Measurements from ENCODE around the gene MKNK1.

MKNK1 gene

DNA sequence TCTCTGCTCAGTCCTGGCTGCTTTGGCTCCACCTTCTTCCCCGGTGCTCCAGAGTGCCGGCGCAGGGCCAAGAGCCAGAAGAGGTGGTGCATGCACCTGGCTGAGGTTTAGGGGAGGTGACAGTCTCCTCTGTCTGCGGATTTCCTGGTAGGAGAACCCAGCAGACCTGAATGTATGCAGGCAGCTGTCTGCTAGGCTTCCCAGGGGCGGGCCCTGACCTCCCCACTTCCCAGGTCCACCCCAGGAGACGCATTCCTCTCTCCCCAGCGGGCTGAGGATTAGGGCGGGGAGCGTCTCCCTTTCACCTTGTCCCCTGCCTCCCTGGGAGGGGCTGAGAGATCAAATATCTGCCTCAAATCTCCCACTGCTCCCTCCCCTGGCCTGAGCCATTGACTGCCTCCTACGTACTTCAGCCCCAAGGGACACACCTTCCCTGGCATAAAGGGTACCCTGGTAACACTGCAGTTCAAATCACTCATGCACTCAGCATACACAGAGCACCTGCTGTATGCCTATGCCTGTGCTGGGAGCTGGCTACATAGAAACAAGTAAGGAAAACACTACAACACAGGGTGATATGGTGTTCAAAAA, 87.0 kb downstream of the MKNK1 start (continued):
- peak; percentile 64; the same call in 1 of the 2 replicates for TF ChIP-seq ZNF423 (tag by site-specific recombination; IDR thresholded peaks at IDR 0.05)
- no peak for TF ChIP-seq ZSCAN16 (tag by site-specific recombination; IDR thresholded peaks at IDR 0.05)
- TF ChIP-seq ZSCAN23 (tag by site-specific recombination; IDR thresholded peaks at IDR 0.05): no peak
- no peak for TF ChIP-seq ZXDB (tag by site-specific recombination; IDR thresholded peaks at IDR 0.05)
- no peak for TF ChIP-seq KLF9 (tag by site-specific recombination; IDR thresholded peaks at IDR 0.05; ENCODE audit: low read depth)
- TF ChIP-seq, protein P1, sequence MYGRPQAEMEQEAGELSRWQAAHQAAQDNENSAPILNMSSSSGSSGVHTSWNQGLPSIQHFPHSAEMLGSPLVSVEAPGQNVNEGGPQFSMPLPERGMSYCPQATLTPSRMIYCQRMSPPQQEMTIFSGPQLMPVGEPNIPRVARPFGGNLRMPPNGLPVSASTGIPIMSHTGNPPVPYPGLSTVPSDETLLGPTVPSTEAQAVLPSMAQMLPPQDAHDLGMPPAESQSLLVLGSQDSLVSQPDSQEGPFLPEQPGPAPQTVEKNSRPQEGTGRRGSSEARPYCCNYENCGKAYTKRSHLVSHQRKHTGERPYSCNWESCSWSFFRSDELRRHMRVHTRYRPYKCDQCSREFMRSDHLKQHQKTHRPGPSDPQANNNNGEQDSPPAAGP (tag by site-specific recombination; IDR thresholded peaks at IDR 0.05): peak; percentile 90
- peak; percentile 78 for TF ChIP-seq EGR2 (tag by site-specific recombination; IDR thresholded peaks at IDR 0.05; ENCODE audit: low read depth)
- peak; percentile 95 for TF ChIP-seq KLF1 (tag by site-specific recombination; IDR thresholded peaks at IDR 0.05)
- no peak for TF ChIP-seq GFI1B (tag by site-specific recombination; IDR thresholded peaks at IDR 0.05)
- TF ChIP-seq, protein P2, sequence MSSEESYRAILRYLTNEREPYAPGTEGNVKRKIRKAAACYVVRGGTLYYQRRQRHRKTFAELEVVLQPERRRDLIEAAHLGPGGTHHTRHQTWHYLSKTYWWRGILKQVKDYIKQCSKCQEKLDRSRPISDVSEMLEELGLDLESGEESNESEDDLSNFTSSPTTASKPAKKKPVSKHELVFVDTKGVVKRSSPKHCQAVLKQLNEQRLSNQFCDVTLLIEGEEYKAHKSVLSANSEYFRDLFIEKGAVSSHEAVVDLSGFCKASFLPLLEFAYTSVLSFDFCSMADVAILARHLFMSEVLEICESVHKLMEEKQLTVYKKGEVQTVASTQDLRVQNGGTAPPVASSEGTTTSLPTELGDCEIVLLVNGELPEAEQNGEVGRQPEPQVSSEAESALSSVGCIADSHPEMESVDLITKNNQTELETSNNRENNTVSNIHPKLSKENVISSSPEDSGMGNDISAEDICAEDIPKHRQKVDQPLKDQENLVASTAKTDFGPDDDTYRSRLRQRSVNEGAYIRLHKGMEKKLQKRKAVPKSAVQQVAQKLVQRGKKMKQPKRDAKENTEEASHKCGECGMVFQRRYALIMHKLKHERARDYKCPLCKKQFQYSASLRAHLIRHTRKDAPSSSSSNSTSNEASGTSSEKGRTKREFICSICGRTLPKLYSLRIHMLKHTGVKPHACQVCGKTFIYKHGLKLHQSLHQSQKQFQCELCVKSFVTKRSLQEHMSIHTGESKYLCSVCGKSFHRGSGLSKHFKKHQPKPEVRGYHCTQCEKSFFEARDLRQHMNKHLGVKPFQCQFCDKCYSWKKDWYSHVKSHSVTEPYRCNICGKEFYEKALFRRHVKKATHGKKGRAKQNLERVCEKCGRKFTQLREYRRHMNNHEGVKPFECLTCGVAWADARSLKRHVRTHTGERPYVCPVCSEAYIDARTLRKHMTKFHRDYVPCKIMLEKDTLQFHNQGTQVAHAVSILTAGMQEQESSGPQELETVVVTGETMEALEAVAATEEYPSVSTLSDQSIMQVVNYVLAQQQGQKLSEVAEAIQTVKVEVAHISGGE (tag by site-specific recombination; conservative IDR thresholded peaks at IDR 0.05; ENCODE audit: low read depth): no peak
- no peak for TF ChIP-seq ZNF112 (tag by site-specific recombination; IDR thresholded peaks at IDR 0.05)
- no peak for TF ChIP-seq TRIM28 (IDR thresholded peaks at IDR 0.05; ENCODE audit: borderline replicate concordance, low read length)
- TF ChIP-seq, protein P3, sequence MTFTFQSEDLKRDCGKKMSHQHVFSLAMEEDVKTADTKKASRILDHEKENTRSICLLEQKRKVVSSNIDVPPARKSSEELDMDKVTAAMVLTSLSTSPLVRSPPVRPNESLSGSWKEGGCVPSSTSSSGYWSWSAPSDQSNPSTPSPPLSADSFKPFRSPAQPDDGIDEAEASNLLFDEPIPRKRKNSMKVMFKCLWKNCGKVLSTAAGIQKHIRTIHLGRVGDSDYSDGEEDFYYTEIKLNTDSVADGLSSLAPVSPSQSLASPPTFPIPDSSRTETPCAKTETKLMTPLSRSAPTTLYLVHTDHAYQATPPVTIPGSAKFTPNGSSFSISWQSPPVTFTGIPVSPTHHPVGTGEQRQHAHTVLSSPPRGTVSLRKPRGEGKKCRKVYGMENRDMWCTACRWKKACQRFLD (tag by site-specific recombination; IDR thresholded peaks at IDR 0.05): no peak
- TF ChIP-seq, protein P4, sequence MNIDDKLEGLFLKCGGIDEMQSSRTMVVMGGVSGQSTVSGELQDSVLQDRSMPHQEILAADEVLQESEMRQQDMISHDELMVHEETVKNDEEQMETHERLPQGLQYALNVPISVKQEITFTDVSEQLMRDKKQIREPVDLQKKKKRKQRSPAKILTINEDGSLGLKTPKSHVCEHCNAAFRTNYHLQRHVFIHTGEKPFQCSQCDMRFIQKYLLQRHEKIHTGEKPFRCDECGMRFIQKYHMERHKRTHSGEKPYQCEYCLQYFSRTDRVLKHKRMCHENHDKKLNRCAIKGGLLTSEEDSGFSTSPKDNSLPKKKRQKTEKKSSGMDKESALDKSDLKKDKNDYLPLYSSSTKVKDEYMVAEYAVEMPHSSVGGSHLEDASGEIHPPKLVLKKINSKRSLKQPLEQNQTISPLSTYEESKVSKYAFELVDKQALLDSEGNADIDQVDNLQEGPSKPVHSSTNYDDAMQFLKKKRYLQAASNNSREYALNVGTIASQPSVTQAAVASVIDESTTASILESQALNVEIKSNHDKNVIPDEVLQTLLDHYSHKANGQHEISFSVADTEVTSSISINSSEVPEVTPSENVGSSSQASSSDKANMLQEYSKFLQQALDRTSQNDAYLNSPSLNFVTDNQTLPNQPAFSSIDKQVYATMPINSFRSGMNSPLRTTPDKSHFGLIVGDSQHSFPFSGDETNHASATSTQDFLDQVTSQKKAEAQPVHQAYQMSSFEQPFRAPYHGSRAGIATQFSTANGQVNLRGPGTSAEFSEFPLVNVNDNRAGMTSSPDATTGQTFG (tag by site-specific recombination; IDR thresholded peaks at IDR 0.05; ENCODE audit: borderline replicate concordance): no peak
- TF ChIP-seq, protein P5, sequence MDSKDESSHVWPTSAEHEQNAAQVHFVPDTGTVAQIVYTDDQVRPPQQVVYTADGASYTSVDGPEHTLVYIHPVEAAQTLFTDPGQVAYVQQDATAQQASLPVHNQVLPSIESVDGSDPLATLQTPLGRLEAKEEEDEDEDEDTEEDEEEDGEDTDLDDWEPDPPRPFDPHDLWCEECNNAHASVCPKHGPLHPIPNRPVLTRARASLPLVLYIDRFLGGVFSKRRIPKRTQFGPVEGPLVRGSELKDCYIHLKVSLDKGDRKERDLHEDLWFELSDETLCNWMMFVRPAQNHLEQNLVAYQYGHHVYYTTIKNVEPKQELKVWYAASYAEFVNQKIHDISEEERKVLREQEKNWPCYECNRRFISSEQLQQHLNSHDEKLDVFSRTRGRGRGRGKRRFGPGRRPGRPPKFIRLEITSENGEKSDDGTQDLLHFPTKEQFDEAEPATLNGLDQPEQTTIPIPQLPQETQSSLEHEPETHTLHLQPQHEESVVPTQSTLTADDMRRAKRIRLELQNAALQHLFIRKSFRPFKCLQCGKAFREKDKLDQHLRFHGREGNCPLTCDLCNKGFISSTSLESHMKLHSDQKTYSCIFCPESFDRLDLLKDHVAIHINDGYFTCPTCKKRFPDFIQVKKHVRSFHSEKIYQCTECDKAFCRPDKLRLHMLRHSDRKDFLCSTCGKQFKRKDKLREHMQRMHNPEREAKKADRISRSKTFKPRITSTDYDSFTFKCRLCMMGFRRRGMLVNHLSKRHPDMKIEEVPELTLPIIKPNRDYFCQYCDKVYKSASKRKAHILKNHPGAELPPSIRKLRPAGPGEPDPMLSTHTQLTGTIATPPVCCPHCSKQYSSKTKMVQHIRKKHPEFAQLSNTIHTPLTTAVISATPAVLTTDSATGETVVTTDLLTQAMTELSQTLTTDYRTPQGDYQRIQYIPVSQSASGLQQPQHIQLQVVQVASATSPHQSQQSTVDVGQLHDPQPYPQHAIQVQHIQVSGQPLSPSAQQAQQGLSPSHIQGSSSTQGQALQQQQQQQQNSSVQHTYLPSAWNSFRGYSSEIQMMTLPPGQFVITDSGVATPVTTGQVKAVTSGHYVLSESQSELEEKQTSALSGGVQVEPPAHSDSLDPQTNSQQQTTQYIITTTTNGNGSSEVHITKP (tag by site-specific recombination; IDR thresholded peaks at IDR 0.05): peak; percentile 89
- TF ChIP-seq ZNF521 (tag by site-specific recombination; IDR thresholded peaks at IDR 0.05): no peak
- TF ChIP-seq, protein P6, sequence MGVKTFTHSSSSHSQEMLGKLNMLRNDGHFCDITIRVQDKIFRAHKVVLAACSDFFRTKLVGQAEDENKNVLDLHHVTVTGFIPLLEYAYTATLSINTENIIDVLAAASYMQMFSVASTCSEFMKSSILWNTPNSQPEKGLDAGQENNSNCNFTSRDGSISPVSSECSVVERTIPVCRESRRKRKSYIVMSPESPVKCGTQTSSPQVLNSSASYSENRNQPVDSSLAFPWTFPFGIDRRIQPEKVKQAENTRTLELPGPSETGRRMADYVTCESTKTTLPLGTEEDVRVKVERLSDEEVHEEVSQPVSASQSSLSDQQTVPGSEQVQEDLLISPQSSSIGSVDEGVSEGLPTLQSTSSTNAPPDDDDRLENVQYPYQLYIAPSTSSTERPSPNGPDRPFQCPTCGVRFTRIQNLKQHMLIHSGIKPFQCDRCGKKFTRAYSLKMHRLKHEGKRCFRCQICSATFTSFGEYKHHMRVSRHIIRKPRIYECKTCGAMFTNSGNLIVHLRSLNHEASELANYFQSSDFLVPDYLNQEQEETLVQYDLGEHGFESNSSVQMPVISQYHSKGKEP (tag by site-specific recombination; IDR thresholded peaks at IDR 0.05): no peak
- TF ChIP-seq OVOL3 (tag by site-specific recombination; IDR thresholded peaks at IDR 0.05): no peak
- 0 out of 2 replicates have a peak, but pooled peaks have one; percentile 22 for TF ChIP-seq ZEB2 (tag by site-specific recombination; IDR thresholded peaks at IDR 0.05)
- no peak for TF ChIP-seq ZNF776 (tag by site-specific recombination; IDR thresholded peaks at IDR 0.05; ENCODE audit: borderline replicate concordance)
- TF ChIP-seq MZF1 (tag by site-specific recombination; IDR thresholded peaks at IDR 0.05; ENCODE audit: borderline replicate concordance): no peak
- no peak for TF ChIP-seq ZNF623 (tag by site-specific recombination; IDR thresholded peaks at IDR 0.05)
- TF ChIP-seq, protein P7, sequence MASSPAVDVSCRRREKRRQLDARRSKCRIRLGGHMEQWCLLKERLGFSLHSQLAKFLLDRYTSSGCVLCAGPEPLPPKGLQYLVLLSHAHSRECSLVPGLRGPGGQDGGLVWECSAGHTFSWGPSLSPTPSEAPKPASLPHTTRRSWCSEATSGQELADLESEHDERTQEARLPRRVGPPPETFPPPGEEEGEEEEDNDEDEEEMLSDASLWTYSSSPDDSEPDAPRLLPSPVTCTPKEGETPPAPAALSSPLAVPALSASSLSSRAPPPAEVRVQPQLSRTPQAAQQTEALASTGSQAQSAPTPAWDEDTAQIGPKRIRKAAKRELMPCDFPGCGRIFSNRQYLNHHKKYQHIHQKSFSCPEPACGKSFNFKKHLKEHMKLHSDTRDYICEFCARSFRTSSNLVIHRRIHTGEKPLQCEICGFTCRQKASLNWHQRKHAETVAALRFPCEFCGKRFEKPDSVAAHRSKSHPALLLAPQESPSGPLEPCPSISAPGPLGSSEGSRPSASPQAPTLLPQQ (tag by site-specific recombination; IDR thresholded peaks at IDR 0.05): no peak
- no peak for TF ChIP-seq ZNF350 (tag by site-specific recombination; IDR thresholded peaks at IDR 0.05)
- peak; percentile 100 for TF ChIP-seq GLIS1 (tag by site-specific recombination; IDR thresholded peaks at IDR 0.05)

Data from HEK293 (cell line).